Ureter (tissue), 1 donor: ENCODE results near the gene METTL1. TPM values are rescaled to one million over a fixed set of nuclear protein-coding genes. Genes with fewer than 3 reads are reported as not detected.

ENCODE experiments used
- DNase-seq: peaks from one replicate; pipeline ENCODE4 v3.0.0-alpha.2; 2020; ENCODE audit warnings: low spot score
- total RNA-seq: library from RNA; stranded (reverse); gene quantifications from one replicate; pipeline ENCODE4 v1.2.4, GENCODE V29; 2023
- donor health status: DM: yes; HTN: yes; CAD: no.

METTL1 gene
- total RNA-seq, 1 donor from 2014 or later: 50.1 TPM

DNA sequence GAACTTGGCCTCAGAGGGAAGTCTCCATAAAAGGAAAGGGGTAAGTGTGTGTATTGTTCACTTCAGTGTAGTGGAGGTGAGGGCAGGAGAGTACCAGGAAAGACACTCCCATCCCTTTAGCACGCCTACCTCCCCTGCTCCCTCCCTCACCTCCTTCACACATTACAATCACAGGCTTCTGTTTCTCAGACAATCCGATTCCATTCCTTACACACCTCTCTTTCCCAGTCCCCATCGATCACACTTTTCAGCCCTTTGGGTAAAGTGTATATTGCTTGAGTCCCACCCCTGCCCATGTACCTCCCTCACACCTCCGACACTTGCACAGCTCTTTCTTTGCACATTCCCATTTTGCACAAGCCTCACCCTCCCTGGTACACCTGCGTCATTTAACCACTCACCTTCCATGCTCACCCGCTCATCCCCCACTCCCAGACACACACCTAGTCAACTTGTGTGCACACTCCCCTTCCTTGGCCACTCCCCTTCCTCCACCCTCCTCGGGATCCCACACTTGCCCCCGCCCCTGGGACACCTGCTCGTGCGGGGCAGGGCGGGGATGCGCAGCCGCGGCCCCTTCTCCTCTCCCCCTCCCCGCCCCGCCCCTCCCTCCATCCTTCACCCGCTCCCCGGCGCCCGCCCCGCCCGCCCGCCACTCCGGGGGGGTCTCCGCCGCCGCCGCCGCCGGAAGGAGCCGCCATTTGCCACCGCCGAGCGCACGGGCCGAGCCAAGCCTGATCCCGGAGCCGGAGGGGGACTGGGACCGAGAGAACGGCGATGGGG, 17.3 kb downstream of the METTL1 start, which contains the start of gene MARCHF9:
MARCHF9 (plus strand) TSS at position 693 of the 783 bp plus-strand sequence. CDS start 426 bp downstream, outside the sequence.
- peak; percentile 82 for DNase-seq

DNA sequence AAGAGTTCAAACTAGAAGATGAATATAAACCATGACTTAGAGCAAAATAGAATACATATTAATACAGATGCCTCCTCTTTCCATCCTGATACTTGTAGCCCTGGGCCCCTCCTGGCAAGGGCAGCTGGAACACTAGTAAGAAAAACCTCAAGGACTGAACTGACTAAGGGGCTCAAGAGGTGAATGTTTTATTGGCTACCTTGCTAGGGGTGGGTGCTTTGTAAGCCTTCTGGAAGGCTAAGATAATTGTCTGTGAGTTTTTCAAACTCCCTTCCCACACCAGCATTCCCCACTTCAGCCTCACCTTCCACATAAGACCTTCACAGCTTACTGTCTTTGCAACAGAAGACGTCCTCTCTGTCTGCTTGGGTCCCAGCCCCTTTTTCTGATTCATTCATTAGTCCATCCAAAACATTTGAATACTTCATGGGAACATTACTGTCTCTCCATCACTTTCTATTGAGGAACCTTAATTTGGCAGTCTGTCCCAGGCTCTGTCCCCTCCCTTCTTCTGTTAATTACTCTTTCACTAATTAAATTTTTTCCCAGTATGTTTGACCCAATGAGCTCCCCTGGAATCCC, 18.1 kb downstream of the METTL1 start:
- DNase-seq: no peak

DNA sequence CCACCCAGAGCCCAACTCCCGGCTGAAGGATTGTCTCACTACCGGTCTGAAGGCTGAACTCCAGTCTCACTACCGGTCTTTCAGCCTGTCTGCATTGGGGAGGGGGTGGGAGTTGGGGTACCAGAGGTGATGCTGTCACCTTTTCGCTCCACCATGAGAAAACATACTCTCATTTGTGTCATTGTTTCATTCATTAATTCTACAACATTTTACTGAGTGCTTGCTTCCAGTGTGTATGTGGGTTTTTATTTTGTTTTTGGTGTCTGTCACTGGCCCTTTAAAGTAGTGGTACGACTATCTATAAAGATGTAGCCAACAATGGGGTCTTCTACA, 19.3 kb downstream of the METTL1 start:
- DNase-seq: no peak

DNA sequence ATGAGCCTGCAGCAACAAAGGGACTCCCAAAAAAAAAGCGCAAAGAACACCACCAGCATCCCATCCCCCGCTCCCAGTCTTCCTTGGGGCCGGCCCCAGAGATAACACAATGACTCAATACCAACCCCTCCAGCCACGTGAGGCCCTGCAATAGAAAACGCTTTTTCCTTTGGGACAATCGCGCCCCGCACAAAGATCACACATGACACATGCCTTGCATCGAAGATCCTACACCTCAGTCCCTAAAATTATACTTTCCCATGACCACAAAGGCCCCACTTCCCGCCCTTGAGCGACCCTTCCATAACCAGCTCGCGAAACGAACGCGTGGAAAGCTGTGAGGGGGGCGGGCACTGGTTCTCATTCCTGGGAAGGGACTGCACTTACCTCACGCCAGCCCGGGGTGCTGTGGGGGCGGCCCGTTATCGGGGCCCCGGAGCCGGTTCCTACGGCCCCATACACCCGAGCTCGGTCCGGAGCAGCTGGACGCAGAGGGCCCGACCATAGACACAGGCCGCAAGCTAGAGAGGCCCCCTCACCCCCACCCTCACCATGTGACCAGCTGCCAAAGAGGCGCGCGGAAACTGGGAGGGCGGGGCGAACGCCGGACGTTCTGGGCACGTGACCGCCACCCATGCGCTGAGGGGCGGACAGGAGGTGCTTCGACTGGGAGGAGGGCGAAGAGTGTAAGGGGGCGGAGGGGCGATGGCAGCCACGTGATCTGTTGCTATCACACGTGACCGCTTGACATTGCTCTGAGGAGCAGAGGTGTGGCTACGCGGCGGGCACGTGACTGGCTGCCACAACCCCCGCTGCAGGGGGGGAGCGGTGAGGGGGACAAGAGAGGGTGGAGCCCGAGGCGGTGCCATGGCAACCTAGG, 19.9 kb downstream of the METTL1 start, which contains the start of gene CDK4:
CDK4 (minus strand) TSS at position 523 of the 880 bp plus-strand sequence. CDS start 593 bp downstream, outside the sequence.
- DNase-seq: peak; percentile 100

DNA sequence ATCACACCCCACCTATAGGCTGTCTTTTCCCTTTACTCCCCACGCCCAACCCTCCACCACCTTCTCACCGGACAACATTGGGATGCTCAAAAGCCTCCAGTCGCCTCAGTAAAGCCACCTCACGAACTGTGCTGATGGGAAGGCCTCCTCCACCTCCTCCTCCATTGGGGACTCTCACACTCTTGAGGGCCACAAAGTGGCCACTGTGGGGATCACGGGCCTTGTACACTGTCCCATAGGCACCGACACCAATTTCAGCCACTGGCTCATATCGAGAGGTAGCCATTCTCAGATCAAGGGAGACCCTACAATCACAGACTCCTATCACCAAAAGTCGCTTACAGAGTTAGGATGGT, 20.5 kb downstream of the METTL1 start:
- DNase-seq: no peak

DNA sequence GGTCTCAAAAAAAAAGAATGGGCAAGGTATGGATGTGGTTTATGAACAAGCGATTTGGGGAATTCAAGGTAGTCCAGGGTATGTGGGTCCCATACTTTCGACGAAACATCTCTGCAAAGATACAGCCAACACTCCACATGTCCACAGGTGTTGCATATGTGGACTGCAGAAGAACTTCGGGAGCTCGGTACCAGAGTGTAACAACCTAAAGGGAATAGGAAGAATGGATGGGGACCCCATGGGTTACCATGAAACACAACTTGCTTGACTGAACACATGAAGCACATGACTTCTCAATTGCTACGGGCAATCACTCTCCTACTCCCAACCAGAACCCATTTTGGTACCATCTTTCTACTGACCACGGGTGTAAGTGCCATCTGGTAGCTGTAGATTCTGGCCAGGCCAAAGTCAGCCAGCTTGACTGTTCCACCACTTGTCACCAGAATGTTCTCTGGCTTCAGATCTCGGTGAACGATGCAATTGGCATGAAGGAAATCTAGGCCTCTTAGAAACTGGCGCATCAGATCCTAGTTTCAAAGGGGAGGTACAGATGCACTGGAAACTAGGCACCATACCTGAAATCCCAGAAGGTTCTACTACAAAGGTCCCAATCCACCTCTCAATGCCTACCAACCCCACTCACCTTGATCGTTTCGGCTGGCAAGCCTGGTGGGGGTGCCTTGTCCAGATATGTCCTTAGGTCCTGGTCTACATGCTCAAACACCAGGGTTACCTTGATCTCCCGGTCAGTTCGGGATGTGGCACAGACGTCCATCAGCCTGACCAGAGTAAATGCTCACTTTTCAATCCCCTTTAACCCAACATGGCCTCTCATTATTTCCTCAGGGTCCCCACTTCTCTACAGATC, 21.1 kb downstream of the METTL1 start:
- DNase-seq: no peak

DNA sequence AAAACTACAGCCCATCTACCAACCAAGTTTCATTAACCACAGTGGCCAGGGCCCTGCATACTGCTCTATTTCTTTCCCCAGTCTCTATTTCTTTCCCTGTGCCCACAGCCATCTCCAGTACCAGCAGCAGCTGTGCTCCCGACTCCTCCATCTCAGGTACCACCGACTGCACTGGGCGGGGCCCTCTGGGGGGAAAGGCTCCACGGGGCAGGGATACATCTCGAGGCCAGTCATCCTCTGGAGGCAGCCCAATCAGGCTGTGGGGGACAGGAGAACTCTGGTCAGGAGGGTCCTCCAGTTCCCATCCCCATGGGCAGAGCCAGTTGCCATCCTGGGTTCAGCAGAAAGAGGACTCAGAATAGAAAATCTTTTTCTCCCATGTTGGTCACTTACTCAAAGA, 22.8 kb downstream of the METTL1 start:
- DNase-seq: no peak

DNA sequence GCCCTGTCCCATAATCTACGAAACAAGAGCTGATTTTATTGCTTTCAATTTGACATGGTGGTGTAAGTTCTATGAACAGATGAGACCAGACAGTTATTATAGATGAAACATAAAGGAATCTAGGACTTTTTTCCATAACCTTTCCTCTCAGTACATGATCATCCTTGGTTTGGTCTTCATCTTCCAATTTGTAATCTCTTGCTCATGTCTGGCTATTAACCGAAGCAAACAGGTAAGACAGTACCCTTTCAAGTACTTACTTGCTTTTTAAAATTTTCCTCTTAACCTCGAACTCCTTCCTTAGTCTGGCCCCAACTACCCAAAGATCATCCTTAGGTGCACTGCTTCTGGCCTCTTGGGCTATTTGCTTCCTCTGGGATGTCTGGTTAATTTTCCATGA, 25.9 kb downstream of the METTL1 start:
- no peak for DNase-seq

DNA sequence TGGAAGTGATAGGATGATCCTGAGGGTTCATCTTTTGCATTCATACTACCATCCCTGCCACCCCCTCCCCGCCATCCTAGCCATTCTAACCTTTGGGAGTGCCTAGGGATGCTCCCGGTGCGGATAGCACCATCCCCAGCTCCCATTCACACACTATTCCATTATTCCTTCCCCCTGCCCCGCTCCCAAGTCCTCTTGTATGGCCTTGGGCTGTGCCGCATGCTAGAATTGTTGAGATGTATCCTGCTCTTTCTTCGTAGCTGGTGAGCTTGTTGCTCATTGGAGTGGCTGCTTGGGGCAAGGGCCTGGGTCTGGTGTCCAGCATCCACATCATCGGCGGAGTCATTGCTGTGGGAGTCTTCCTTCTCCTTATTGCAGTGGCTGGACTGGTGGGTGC, 26.4 kb downstream of the METTL1 start:
- no peak for DNase-seq

DNA sequence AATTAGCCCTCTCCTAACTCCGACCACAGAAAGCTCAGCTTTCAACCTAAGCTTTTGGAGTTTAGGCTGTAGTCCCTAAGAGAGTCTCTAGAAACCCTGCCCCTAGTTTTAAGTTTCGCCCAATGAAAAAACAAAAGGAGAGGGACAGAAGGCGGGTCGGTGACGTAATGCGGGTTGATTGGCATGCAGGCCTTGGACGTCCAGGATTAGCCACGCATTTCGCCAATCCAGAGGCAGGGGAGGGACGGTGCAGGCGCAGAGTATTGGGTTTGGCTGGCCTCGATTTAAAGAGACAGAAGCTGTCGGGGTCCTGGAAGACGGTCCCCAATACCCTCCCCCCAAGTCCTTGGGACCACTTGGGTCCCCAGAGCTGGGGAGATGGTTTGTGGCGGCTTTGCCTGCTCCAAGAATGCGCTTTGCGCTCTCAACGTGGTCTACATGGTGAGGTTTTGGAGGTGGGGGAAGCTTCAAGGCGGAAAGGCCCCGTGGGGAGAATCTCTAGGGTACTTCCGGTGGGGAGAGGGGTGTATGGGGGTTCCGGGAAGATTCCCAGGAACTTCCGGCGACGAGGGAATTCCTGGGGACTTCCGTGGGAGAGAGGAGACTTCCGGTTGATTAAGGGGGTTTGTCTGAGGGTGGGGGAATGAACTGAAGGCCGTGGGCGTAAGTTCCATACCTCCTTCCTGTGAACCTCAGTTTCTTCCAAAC, 27.0 kb downstream of the METTL1 start, which contains the start of gene TSPAN31:
TSPAN31 (plus strand) TSS at position 263 of the 708 bp plus-strand sequence; CDS start at position 379, 116 bp downstream.
- peak; percentile 98 for DNase-seq

DNA sequence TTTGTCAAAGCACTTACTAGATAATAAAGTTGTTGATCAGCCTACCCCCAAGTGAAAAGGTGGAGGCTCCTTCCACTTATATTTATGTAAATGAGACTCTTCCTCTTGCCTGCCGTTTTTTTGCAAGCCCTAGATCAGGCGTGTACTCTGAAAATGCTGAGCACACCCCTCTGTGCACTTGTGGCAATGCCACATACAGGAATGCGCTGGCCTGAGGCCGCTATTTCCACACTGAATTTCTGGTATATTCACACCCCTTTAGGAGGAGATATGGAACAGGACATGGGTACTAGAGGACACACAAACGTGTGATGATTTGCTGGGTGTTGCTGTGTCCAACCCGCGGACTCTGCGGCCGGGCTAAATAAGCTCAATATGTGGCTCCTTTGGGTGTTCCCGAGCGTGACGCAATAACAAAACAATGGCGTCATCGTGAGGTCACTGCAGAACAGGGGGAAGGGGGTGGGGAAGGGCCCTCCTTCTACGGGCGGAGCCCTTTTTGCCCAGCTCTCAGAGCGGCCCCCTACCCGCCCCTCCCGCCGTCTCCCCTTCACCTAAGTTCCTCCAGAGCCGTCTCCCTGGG, 27.6 kb downstream of the METTL1 start:
- DNase-seq: peak; percentile 80

DNA sequence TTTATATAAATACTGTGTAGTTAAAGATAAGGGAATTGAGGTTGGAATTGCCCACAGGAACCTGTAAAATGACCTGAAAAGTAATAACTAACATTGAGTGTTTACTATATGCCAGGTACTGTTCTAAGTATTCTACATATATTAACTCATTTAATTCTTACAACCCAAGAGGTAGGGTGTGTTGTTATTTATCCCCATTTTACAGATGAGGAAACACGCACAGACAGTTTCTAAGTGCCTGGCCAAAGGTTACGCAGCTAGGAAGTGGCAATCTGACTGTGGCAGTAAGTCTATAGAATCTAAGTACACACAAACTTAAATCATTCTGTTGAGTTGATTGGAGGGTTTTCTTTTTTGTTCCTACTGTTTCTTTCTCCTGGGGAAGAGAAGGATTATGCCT, 28.1 kb downstream of the METTL1 start:
- DNase-seq: no peak

DNA sequence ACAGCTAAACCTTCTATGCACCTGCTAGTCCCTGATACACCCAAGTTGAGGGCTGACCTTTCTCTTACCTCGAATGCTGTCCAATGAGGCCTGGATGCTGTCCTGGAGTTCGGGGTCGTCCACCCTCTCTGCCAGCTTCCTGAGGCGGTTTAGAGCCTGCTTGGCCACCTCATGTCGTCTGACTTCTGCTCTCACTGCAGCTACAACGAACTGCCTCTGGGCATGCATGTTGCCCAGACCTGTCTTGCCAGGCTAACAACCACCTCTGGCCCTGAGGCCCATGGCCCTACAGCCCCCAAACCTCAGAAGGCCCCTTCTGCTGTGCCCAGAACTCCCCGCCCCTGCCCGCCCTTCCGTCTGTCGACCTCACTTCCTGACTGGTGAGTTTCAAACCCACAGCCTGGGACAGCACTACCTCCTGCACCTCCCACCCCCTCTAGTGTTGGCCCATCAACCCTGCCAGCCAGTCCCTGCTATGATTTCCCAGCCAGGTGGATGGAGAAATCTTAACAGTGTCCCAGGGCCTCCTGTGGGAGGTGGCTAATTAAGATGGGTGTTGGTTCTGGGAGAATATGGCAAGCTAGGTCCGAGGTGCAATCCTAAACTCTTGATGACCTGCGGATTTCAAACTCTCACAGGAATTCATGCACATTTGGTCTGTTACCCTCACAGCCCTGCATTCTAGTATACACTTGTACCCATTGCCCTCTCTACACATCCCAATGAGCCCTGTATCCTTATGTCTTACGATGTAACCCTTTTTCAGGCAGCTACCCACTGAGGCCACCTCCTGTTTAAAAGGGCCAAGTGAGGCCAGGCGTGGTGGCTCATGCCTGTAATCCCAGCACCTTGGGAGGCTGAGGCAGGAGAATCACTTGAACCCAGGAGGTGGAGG, 29.8 kb downstream of the METTL1 start:
- DNase-seq: no peak

DNA sequence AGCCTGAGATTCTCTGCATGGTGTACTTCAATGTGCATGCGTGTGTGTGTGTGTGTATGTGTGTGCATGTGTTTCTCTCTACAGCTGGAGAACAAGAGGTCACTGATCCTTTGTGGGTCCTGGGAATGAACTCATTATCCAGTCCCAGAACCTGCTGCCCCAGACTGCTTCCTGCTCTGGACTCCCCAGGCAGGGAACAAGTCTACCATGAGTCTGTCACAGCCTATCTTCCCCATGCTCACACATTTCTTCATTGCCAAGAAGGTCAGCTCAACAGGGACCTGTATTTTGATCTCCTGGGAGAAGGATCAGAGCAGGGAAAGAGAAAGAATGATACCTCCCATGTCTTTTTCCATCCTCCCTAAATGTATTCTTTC, 30.5 kb downstream of the METTL1 start:
- no peak for DNase-seq

DNA sequence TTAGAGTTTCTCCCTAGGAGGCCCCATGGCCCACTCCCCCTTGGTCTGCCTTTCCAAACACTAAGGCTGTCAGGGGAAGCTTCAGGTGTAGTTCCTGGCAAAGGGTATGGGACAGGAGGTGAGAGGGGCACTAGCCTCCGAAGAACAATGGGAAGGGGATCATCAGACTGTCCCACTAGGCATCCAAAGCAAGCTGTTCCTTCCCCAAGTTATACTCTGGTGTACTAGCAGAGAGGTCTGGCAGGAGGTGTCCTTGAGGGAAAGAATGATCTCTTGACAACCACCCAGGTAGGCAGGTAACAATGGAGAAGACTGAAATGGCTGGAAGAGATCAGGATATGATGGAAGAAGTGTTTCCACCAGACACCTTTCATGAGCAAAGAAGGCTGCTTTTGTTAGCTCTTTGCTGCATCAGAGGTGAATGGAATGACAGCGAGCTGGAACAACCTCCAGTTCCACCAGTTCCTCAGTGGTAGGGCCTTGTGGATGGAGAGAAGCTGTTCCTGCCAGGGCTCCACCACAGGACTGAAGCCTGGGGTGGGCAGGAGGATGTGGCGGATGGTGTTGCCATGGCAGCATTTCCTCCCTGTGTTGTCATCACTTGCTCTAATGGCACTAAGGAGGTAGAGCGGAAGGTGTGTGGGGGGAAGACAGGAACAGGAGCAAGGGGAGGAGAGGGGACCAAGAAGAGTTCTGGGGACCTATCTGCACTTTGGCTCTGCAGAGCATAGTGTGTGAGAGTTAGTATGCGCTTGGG, 31.1 kb downstream of the METTL1 start:
- no peak for DNase-seq

DNA sequence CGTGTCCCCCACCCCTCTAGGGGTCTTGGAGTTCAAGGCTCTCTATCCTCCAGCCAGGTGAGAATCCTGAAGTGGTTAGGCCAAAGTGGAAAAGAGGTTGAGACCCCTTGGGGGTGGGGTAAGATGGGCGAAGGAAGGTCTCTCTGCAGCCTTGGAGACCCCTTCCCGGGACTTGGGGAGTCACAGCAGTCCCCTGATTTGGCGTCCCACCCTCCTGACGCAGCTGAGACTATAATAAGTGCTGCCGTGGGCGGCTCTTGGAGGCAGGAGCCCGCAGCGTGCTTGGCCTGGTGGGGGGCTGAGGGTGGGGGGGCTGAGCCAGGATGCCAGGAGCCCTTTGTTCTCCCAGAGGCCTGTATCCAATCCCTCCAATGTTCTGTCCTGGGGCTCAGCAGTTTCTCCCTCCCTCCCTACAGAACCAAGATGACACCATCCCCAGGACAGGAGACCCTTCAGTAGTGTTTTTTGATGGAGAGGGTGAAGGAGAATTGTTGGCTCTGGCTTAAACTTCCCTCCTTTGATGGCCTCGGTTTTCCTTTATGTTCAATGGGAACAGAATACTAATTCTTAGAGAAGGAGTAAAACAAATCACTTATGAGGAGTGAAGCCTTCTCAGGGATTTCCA, 31.9 kb downstream of the METTL1 start:
- DNase-seq: no peak

DNA sequence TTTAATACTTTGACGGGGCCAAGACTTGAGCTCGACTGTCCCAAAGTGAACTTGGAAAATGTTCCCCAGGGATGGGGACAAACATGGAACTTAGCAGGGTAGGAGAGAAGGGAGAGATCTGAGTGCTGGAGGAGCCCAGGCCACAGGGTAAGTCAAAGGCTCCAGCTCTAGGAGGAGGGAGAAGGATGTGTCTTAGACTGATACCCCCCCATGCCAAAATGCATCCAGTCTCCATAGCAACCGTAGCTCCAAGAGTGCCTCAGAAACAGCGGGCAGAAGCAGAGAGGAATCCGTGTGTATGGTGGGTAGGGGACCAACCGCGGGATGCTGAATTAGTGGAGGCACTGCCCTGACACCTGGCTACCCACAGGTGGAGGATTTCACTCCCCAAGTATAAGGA, 32.5 kb downstream of the METTL1 start:
- DNase-seq: no peak

DNA sequence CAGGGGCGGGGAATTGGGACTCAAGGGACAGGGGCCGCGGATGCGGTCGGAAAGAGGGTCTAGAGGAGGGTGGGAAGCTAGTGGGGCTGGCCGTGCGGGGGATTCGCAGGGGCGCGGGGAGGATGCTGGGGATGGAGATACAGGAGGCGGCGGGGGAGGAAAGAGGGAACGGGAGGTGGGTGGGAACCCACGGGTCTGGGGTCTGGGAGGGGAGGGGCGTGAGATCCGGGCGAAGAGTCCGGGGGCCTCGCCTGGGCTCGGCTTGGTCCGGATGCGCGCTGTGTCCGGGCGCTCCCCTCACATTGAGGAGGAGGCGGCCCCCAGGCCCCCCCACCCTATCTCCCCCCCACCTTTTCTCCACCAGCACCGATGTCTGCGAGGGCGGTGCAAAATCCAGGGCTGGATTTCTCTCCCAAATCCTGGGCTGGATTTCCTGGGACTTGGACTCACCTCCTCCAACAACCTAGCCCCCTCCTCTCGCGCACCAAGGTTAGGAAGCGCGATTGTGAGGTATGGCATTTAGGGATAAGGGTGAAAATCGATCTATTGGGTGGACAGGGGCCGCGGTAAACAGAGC, 33.2 kb downstream of the METTL1 start, which contains the start of gene AGAP2:
AGAP2 (minus strand) TSS at position 82 of the 577 bp plus-strand sequence. CDS start 496 bp downstream, outside the sequence.
- DNase-seq: no peak
